Measurements from ENCODE around the gene CCL18.
"Not testable (repeated sequence)": the region's sequence is repeated elsewhere in the genome, so short reads cannot be mapped to it uniquely, and the experiment has no call there.

Gene CCL18

GRCh38 chr17:36063786-36064541 is at the start of gene CCL18:
Gene CCL18, plus strand, starts transcription at chr17:36064272. Its CDS starts 71 bp downstream, at chr17:36064343.
- no peak for DNase-seq

- no peak for DNase-seq
Measured at GRCh38 chr17:36014946-36015345, 49.1 kb upstream of the CCL18 start.

GRCh38 chr17:36015895-36016294 is 48.2 kb upstream of the CCL18 start:
- not testable (repeated sequence) for DNase-seq

- DNase-seq, result no peak
Measured at GRCh38 chr17:36016555-36016954, 47.5 kb upstream of the CCL18 start.

- no peak for DNase-seq
Measured at GRCh38 chr17:36017799-36018198, 46.3 kb upstream of the CCL18 start, which contains the start of gene CCL23. Gene CCL23, minus strand, starts transcription at chr17:36017972. Its CDS starts 75 bp downstream, at chr17:36017897.

- DNase-seq, result no peak
Measured at GRCh38 chr17:36019423-36019822, 44.6 kb upstream of the CCL18 start.

- DNase-seq, result no peak
Measured at GRCh38 chr17:36024106-36024869, 39.8 kb upstream of the CCL18 start.

GRCh38 chr17:36027761-36028160 is 36.3 kb upstream of the CCL18 start:
- no peak for DNase-seq

- no peak for DNase-seq
Measured at GRCh38 chr17:36030956-36031355, 33.1 kb upstream of the CCL18 start.

- no peak for DNase-seq
Measured at GRCh38 chr17:36034127-36034526, 29.9 kb upstream of the CCL18 start.

- DNase-seq, result no peak
Measured at GRCh38 chr17:36036235-36036634, 27.8 kb upstream of the CCL18 start.

- no peak for DNase-seq
Measured at GRCh38 chr17:36048066-36048465, 16.0 kb upstream of the CCL18 start.

GRCh38 chr17:36049643-36050042 is 14.4 kb upstream of the CCL18 start:
- no peak for DNase-seq

- no peak for DNase-seq
Measured at GRCh38 chr17:36055171-36055570, 8.9 kb upstream of the CCL18 start.

- no peak for DNase-seq
Measured at GRCh38 chr17:36055921-36056520, 8.1 kb upstream of the CCL18 start.

GRCh38 chr17:36057911-36058310 is 6.2 kb upstream of the CCL18 start:
- no peak for DNase-seq

GRCh38 chr17:36059406-36059805 is 4.7 kb upstream of the CCL18 start:
- DNase-seq, result no peak

- no peak for DNase-seq
Measured at GRCh38 chr17:36060816-36061215, 3.3 kb upstream of the CCL18 start.

- no peak for DNase-seq
Measured at GRCh38 chr17:36066365-36066985, 2.4 kb downstream of the CCL18 start.

- peak; percentile 1 for DNase-seq
Measured at GRCh38 chr17:36068524-36068923, 4.5 kb downstream of the CCL18 start.

GRCh38 chr17:36069136-36069535 is 5.1 kb downstream of the CCL18 start:
- DNase-seq, result no peak

GRCh38 chr17:36070427-36070826 is 6.4 kb downstream of the CCL18 start:
- DNase-seq, result no peak

GRCh38 chr17:36071751-36072150 is 7.7 kb downstream of the CCL18 start:
- DNase-seq, result no peak
